T-cell (primary cell): Measurements from ENCODE around the gene C1orf174. TPM values are rescaled to one million over a fixed set of nuclear protein-coding genes. Genes with fewer than 3 reads are reported as not detected.

Source experiments
- ATAC-seq, 4 experiments: fragments of 200-7000 bp in 3 of 4; fragments of 150-1000 bp in 1 of 4; cut with Tn5 transposase; replicated peaks in 1 of 4; 1 replicate in 3 of 4; 2 replicates in 1 of 4; pipeline ENCODE4 v1.10.0; 2021; ENCODE audit warnings: moderate library complexity in 3 of 4, mild to moderate bottlenecking in 2 of 4, moderate number of reproducible peaks in 1 of 4
- CTCF ChIA-PET, 2 donors: fragments of 300-600 bp; sonication (Branson Sonifier 250); formaldehyde crosslinking; loops; one replicate each; lab custom pipeline; 2022; ENCODE audit warnings: antibody characterized with exemption in 2 of 2; lab: Charles Lee
- POLR2A ChIA-PET, 2 donors: fragments of 300-600 bp; sonication (Branson Sonifier 250); formaldehyde crosslinking; loops; one replicate each; lab custom pipeline; 2022; ENCODE audit warnings: antibody characterized with exemption in 2 of 2; lab: Charles Lee
- DNase-seq, 35 experiments: peaks; one replicate each; pipeline versions ENCODE4 v3.0.0 to v3.0.0-alpha.2; 2013 to 2023
- H3K27ac ChIP-seq: one replicate; pipeline ENCODE4 v1.5.1; 2013; ENCODE audit warnings: low read length
- H3K27me3 ChIP-seq, 2 experiments: replicated peaks in 1 of 2; 1 replicate in 1 of 2; 2 replicates in 1 of 2; pipeline versions ENCODE4 v1.6.1 to v1.7.0; 2013; ENCODE audit warnings: low read length in 1 of 2, mixed read lengths in 1 of 2; ENCODE audit not compliant: control insufficient read depth in 2 of 2, insufficient read depth in 2 of 2; ENCODE audit errors: extremely low read depth in 1 of 2
- H3K36me3 ChIP-seq, 2 donors: 1 replicate in 1 of 2; 2 replicates in 1 of 2; pipeline versions ENCODE4 v1.6.1 to v1.7.0; 2013; ENCODE audit warnings: low read length in 1 of 2; ENCODE audit not compliant: control insufficient read depth in 2 of 2, insufficient read depth in 1 of 2; ENCODE audit errors: extremely low read depth in 1 of 2
- H3K4me1 ChIP-seq, 2 experiments: 1 replicate in 1 of 2; 2 replicates in 1 of 2; pipeline versions ENCODE4 v1.6.1 to v1.7.0; 2013; ENCODE audit warnings: low read length in 2 of 2, mixed read lengths in 1 of 2; ENCODE audit not compliant: insufficient read depth in 2 of 2, control insufficient read depth in 1 of 2; ENCODE audit errors: extremely low read depth in 1 of 2
- H3K4me3 ChIP-seq, 2 donors: 1 replicate in 1 of 2; 2 replicates in 1 of 2; pipeline versions ENCODE4 v1.5.1 to v1.7.0; 2013; ENCODE audit warnings: mild to moderate bottlenecking in 2 of 2, low read length in 1 of 2, moderate library complexity in 1 of 2; ENCODE audit not compliant: control insufficient read depth in 1 of 2; ENCODE audit errors: extremely low read depth in 1 of 2
- H3K9me3 ChIP-seq: 2 replicates; pipeline ENCODE4 v1.7.0; 2013
- H3K27ac Mint-ChIP-seq, 2 donors: one replicate each; pipeline ENCODE4 v1.8.0; 2020 to 2021; ENCODE audit warnings: mild to moderate bottlenecking in 2 of 2, mixed read lengths in 2 of 2
- H3K27me3 Mint-ChIP-seq, 2 donors: one replicate each; pipeline ENCODE4 v1.8.0; 2021 to 2022; ENCODE audit warnings: mixed read lengths in 2 of 2
- H3K36me3 Mint-ChIP-seq: one replicate; pipeline ENCODE4 v1.8.0; 2021; ENCODE audit warnings: mixed read lengths
- H3K4me1 Mint-ChIP-seq, 3 donors: one replicate each; pipeline ENCODE4 v1.8.0; 2020 to 2022; ENCODE audit warnings: mixed read lengths in 3 of 3, mild to moderate bottlenecking in 1 of 3
- H3K4me3 Mint-ChIP-seq, 3 donors: one replicate each; pipeline ENCODE4 v1.8.0; 2020 to 2022; ENCODE audit warnings: mild to moderate bottlenecking in 3 of 3, mixed read lengths in 3 of 3, moderate library complexity in 3 of 3
- H3K9me3 Mint-ChIP-seq, 3 donors: one replicate each; pipeline ENCODE4 v1.8.0; 2020 to 2022; ENCODE audit warnings: mixed read lengths in 3 of 3
- WGBS: methylation state at CpG from one replicate; pipeline ENCODE4 v1.1.5; 2013; ENCODE audit warnings: missing lambda C conversion rate; ENCODE audit not compliant: insufficient coverage; 5-methylcytosine and 5-hydroxymethylcytosine counted together
- total RNA-seq, 35 experiments: library from RNA in 6 of 35; stranded (reverse) in 6 of 35; fragments of 120-200 nt in 1 of 35; gene quantifications; one replicate each; pipeline versions ENCODE4 v1.2.1 to v1.2.4 and lab custom pipeline; 2013 to 2026

C1orf174 gene
- total RNA-seq, 5 donors from 2014 or later (not counting 1 experiment from before 2014, with no cell fraction given), result 15.7 to 34.7 (median 33.4) TPM

DNA sequence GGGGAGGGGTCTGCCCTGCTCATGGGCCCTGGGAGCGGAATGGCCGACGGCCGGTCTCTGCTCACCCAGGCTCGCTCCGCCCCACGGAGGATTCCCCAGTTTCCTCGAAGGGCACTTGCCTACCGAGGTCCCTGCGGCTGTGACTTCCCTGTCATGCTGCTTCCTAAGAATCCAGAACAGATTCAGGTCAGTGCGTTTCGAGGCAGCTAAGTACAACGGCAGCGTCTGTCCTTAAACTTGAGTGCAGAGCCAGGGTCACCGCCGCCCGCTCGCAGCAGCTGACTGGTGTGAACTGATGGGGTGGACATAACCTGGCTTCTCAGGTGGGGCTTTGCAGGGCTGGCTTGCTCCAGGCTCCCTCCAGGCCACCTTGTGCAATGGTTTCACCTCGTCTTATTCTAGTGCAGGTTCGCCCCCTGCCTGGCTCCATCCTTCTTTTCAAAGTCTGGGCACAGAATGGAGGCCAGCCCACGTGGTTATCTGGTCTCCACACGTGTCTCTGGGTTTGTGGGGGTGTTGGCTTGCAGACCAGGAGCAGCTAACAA, 7.6 kb upstream of the C1orf174 start:
- ATAC-seq, result no peak
- Histone ChIP-seq H3K27me3 (peaks cover 0 to 43% of the 10 kb centered on the region in 2 experiments), H3K4me1 (peaks cover 7 to 34% of the 10 kb centered on the region in 2 experiments), H3K4me3 (no peak overlapping the region), H3K9me3 (no peaks in the 10 kb centered on the region), H3K36me3 (no peaks in the 10 kb centered on the region), H3K27ac (no peak overlapping the region)
- ChIA-PET CTCF (interaction anchor here (0.7 to 1.2 kb wide), 2 partner anchors 50 to 78 kb away, joined by 3 to 4 read pairs; partner anchors contain the start of genes CEP104 (in 1 of the 2) and DFFB (in 1 of the 2)), POLR2A (no interaction called here)
- no peak overlapping the region for H3K27ac Mint-ChIP-seq
- peaks cover 0 to 3% of the 10 kb centered on the region in 2 donors for H3K27me3 Mint-ChIP-seq
- H3K36me3 Mint-ChIP-seq, result no peaks in the 10 kb centered on the region
- 83% methylated on average over 19 of the region's 22 CpGs for WGBS
- no peak overlapping the region for H3K4me3 Mint-ChIP-seq
- DNase-seq, result no peak
- H3K9me3 Mint-ChIP-seq, result no peaks in the 10 kb centered on the region
- peaks cover 13 to 30% (median 27%) of the 10 kb centered on the region in 3 donors for H3K4me1 Mint-ChIP-seq

DNA sequence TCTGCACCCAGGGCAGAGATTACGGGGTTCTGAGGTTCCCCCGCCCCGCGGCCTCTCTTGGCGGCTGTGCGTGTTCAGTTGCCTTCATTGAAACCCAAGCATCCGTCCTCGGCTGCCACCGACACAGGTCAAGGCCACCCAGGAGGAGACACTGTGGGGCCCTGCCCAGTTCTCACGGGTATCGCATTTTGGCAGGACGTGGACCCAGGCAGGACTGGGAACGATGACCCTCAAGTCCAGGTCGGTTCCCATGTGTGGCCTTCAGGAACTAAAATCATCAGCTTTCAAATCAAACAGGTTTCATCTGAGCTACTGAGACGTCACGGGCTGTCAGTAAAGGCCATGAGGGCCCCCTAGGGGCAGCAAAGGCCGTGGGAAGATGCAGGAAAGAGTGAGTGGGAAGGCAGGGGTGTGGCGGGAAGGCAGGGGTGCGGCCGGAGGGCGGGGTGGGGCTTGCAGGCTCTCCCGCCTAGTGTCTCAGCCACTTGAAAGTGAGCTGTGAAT, 7.0 kb upstream of the C1orf174 start:
- Histone ChIP-seq H3K36me3 (no peaks in the 10 kb centered on the region), H3K4me1 (peaks cover 12 to 40% of the 10 kb centered on the region in 2 experiments), H3K4me3 (no peak overlapping the region), H3K27ac (no peak overlapping the region), H3K9me3 (no peaks in the 10 kb centered on the region), H3K27me3 (peaks cover 0 to 38% of the 10 kb centered on the region in 2 experiments)
- ATAC-seq, result no peak
- H3K27me3 Mint-ChIP-seq, result peaks cover 0 to 3% of the 10 kb centered on the region in 2 donors
- peaks cover 20 to 36% (median 33%) of the 10 kb centered on the region in 3 donors for H3K4me1 Mint-ChIP-seq
- no peaks in the 10 kb centered on the region for H3K9me3 Mint-ChIP-seq
- POLR2A ChIA-PET, result no interaction called here
- WGBS, result 66% methylated on average over 20 of the region's 22 CpGs
- no peak overlapping the region for H3K27ac Mint-ChIP-seq
- H3K36me3 Mint-ChIP-seq, result no peaks in the 10 kb centered on the region
- CTCF ChIA-PET, result interaction anchor here in 1 of 2 donors (0.6 to 1.2 kb wide), 3 partner anchors 22 to 78 kb away, joined by 3 to 5 read pairs (median 4); partner anchors contain the start of genes CEP104 and DFFB
- DNase-seq, result peak in 1 of 35 experiments; percentile 32
- no peak overlapping the region for H3K4me3 Mint-ChIP-seq

DNA sequence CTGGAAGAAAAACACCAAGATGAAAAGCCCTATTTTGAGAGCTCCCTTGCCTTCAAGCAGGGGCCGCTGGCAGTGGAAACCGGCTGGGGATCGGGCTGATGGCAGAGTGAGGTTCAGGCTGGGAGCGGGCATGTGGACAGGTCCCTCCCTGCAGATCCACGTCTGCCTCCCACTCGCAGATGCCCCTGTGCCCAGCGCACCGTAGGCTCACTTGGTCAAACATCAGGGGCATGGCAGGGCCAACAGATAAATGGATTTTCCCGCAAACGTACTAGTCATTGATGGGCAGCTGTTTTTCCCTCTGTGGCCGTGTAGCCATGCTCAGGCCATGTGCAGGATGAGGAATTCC, 6.6 kb upstream of the C1orf174 start:
- Histone ChIP-seq H3K36me3 (no peaks in the 10 kb centered on the region), H3K9me3 (no peaks in the 10 kb centered on the region), H3K4me1 (peaks cover 12 to 44% of the 10 kb centered on the region in 2 experiments), H3K27ac (no peak overlapping the region), H3K4me3 (no peak overlapping the region), H3K27me3 (peaks cover 0 to 34% of the 10 kb centered on the region in 2 experiments)
- DNase-seq (no peak), ATAC-seq (no peak)
- POLR2A ChIA-PET, result no interaction called here
- Mint-ChIP-seq H3K27me3 (peaks cover 0 to 3% of the 10 kb centered on the region in 2 donors), H3K9me3 (no peaks in the 10 kb centered on the region), H3K36me3 (no peaks in the 10 kb centered on the region), H3K27ac (no peak overlapping the region), H3K4me1 (peaks cover 24 to 40% (median 36%) of the 10 kb centered on the region in 3 donors), H3K4me3 (no peak overlapping the region)
- CTCF ChIA-PET, result interaction anchor here in 1 of 2 donors (0.6 to 1.2 kb wide), 3 partner anchors 22 to 78 kb away, joined by 3 to 5 read pairs (median 4); partner anchors contain the start of genes CEP104 and DFFB
- 93% methylated on average over 11 of the region's 11 CpGs for WGBS

DNA sequence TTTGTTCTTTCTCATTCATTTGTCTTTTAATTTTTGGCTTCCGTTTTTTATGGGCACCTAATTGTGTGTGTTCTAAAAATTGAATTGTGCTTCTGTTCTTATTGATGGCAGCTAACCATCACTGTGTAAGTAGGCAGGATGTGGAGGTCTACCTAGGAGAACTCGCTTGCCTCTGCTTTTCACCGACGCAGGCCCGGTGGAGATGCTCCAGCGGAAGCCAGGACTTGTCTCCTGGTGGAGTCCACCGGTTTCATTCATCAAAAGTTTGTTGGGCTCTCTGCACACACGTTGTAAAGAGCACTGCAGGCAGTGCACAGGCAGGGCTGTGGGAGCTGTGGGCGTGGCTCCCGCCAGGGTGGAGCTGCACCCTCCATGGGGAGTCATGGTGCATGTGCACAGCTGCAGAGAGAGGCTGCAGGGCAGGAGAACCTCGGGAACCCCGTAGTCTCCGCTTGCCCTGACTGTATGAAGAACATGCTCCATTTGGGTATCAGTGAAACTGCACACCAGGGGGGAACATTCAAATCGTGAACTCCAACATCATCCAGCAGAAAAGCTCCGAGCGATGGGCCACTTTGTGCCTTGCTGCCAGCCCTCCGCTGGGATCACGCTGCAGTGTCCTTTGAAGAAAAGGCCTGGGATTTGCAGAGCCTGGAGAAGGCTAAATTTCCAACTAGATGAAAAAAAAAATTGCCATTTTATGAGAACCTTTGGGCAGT, 6.0 kb upstream of the C1orf174 start:
- Mint-ChIP-seq H3K27me3 (peaks cover 0 to 3% of the 10 kb centered on the region in 2 donors), H3K27ac (no peak overlapping the region), H3K4me3 (peak overlapping the region in 1 of 3 donors; percentile 23), H3K4me1 (peaks cover 28 to 40% (median 35%) of the 10 kb centered on the region in 3 donors), H3K9me3 (no peaks in the 10 kb centered on the region), H3K36me3 (no peaks in the 10 kb centered on the region)
- no peak overlapping the region for H3K27ac ChIP-seq
- ATAC-seq, result no peak
- H3K36me3 ChIP-seq, result no peaks in the 10 kb centered on the region
- DNase-seq, result no peak
- peaks cover 0 to 29% of the 10 kb centered on the region in 2 experiments for H3K27me3 ChIP-seq
- CTCF ChIA-PET, result no interaction called here
- H3K4me3 ChIP-seq, result no peak overlapping the region
- H3K9me3 ChIP-seq, result no peaks in the 10 kb centered on the region
- H3K4me1 ChIP-seq, result peaks cover 12 to 48% of the 10 kb centered on the region in 2 experiments
- POLR2A ChIA-PET, result no interaction called here
- WGBS, result 79% methylated on average over 15 of the region's 18 CpGs

DNA sequence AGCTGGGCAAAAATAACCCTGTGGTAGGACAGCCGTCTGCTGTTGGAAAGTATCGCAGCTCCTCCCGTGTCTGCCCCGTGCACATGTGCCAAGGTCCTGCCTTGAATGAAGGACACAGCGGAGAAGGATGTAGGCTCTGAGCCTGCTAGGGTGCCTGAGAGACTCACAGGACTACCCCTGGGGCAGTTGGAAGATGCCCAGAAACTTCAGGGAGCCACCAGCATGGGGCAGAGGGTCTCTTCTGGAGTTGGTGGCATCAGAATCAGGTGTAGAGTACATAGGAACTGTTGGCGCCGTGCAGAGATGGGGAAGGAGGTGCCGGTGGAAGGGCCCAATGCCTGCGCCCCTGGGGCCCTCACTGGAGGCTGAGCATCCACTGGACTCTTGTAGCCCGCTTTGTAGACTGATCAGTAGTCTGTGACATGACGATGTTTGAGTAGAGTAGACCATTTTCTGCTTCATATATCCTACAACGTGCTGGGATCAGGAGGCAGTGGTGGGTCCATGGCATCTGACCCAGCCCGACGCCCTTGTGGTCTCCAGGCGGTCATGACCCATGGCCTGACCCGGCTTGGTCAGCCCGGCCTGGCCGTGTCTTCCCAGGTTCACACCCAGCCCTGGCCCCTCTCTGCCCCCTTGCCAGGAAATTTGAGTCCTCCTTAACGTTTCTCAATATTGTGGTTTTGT, 5.3 kb upstream of the C1orf174 start:
- Mint-ChIP-seq H3K9me3 (no peaks in the 10 kb centered on the region), H3K27me3 (peaks cover 0 to 1% of the 10 kb centered on the region in 2 donors), H3K36me3 (no peaks in the 10 kb centered on the region), H3K4me3 (peak overlapping the region in 1 of 3 donors; percentile 23), H3K4me1 (peaks cover 28 to 40% (median 33%) of the 10 kb centered on the region in 3 donors), H3K27ac (no peak overlapping the region)
- CTCF ChIA-PET, result no interaction called here
- no peak for ATAC-seq
- peaks cover 12 to 46% of the 10 kb centered on the region in 2 experiments for H3K4me1 ChIP-seq
- no peak for DNase-seq
- no peak overlapping the region for H3K27ac ChIP-seq
- no peaks in the 10 kb centered on the region for H3K36me3 ChIP-seq
- no peaks in the 10 kb centered on the region for H3K9me3 ChIP-seq
- 95% methylated on average over 12 of the region's 19 CpGs for WGBS
- no peak overlapping the region for H3K4me3 ChIP-seq
- POLR2A ChIA-PET, result no interaction called here
- H3K27me3 ChIP-seq, result peaks cover 0 to 22% of the 10 kb centered on the region in 2 experiments

DNA sequence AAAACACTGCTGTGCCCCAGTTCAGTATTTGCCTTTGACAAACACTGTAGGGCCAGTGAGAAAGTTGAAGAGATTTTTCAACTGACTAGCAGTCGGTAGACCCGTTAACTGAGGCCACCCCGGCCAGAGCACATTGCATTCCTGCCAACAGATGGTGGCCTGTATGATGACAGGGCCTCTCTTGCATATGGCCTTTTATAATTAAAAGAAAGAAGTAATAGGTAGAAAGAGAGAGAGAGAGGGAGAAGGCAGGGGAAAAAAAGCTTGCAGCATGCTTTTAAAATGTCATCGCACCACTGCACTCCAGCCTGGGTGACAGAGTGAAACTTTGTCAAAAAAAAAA, 4.7 kb upstream of the C1orf174 start:
- Mint-ChIP-seq H3K36me3 (no peaks in the 10 kb centered on the region), H3K27me3 (peaks cover 0 to under 1% of the 10 kb centered on the region in 2 donors), H3K4me3 (no peak overlapping the region), H3K27ac (peak overlapping the region; percentile 27 to 73), H3K4me1 (peaks cover 28 to 40% (median 34%) of the 10 kb centered on the region in 3 donors), H3K9me3 (no peaks in the 10 kb centered on the region)
- Histone ChIP-seq H3K4me3 (no peak overlapping the region), H3K27ac (no peak overlapping the region), H3K9me3 (no peaks in the 10 kb centered on the region), H3K36me3 (no peaks in the 10 kb centered on the region), H3K4me1 (peaks cover 12 to 47% of the 10 kb centered on the region in 2 experiments), H3K27me3 (peaks cover 0 to 16% of the 10 kb centered on the region in 2 experiments)
- no peak for ATAC-seq
- no peak for DNase-seq
- POLR2A ChIA-PET, result no interaction called here
- no CpG with 5 or more reads among the region's 4 CpGs for WGBS
- CTCF ChIA-PET, result no interaction called here
